B cell (primary cell): ENCODE results near the gene BECN2. TPM values are rescaled to one million over a fixed set of nuclear protein-coding genes. Genes with fewer than 3 reads are reported as not detected.

Experiments used
- ATAC-seq: fragments of 200-7000 bp; cut with Tn5 transposase; one replicate; pipeline ENCODE4 v1.10.0; 2021; ENCODE audit warnings: low read depth, mild to moderate bottlenecking, moderate number of reproducible peaks, moderate library complexity
- CTCF ChIA-PET: fragments of 350-600 bp; sonication (Branson Sonifier 250); formaldehyde crosslinking; loops from one replicate; lab custom pipeline; 2021; ENCODE audit warnings: antibody characterized with exemption, inconsistent platforms; lab: Charles Lee
- POLR2A ChIA-PET: fragments of 350-600 bp; sonication (Branson Sonifier 250); formaldehyde crosslinking; loops from one replicate; lab custom pipeline; 2021; ENCODE audit warnings: antibody characterized with exemption; lab: Charles Lee
- DNase-seq: peaks from one replicate; pipeline ENCODE4 v3.0.0; 2013
- H2AFZ ChIP-seq: 2 replicates; pipeline ENCODE4 v1.6.1; 2012; ENCODE audit warnings: mild to moderate bottlenecking, low read depth, low read length; ENCODE audit not compliant: insufficient read depth, poor library complexity, severe bottlenecking
- H3K27ac ChIP-seq, 2 donors: 1 replicate in 1 of 2; 2 replicates in 1 of 2; pipeline ENCODE4 v1.5.1; 2012 to 2013; ENCODE audit warnings: low read length in 2 of 2, mild to moderate bottlenecking in 2 of 2, moderate library complexity in 1 of 2
- H3K27me3 ChIP-seq, 4 experiments: fragments of 200-600 bp in 1 of 4; sonication (generic) in 1 of 4; replicated peaks in 1 of 4; 1 replicate in 2 of 4; 2 replicates in 2 of 4; pipeline versions ENCODE4 v1.6.1 to v1.7.0; 2013 to 2016; ENCODE audit warnings: low read length in 3 of 4, mild to moderate bottlenecking in 2 of 4, mixed read lengths in 1 of 4, moderate library complexity in 1 of 4; ENCODE audit not compliant: insufficient read depth in 4 of 4, control insufficient read depth in 3 of 4; ENCODE audit errors: control extremely low read depth in 1 of 4
- H3K36me3 ChIP-seq, 2 experiments: replicated peaks in 1 of 2; 1 replicate in 1 of 2; 2 replicates in 1 of 2; pipeline versions ENCODE4 v1.6.1 to v1.7.1; 2013; ENCODE audit warnings: low read length in 1 of 2; ENCODE audit not compliant: insufficient read depth in 2 of 2, control insufficient read depth in 1 of 2; ENCODE audit errors: control extremely low read depth in 1 of 2, extremely low read depth in 1 of 2
- H3K4me1 ChIP-seq, 2 donors: fragments of 200-600 bp in 1 of 2; sonication (generic) in 1 of 2; 1 replicate in 1 of 2; 2 replicates in 1 of 2; pipeline versions ENCODE4 v1.5.1 to v1.6.1; 2013 to 2017; ENCODE audit warnings: low read length in 2 of 2; ENCODE audit not compliant: control insufficient read depth in 2 of 2, insufficient read depth in 2 of 2
- H3K4me2 ChIP-seq: replicated peaks from 2 replicates; pipeline ENCODE3; 2012; ENCODE audit warnings: mild to moderate bottlenecking, low read depth, low read length; ENCODE audit not compliant: poor library complexity, severe bottlenecking
- H3K4me3 ChIP-seq, 5 experiments: fragments of 200-600 bp in 1 of 5; sonication (generic) in 1 of 5; 1 replicate in 3 of 5; 2 replicates in 2 of 5; pipeline versions ENCODE4 v1.5.1 to v1.7.0; 2011 to 2016; ENCODE audit warnings: low read length in 4 of 5, mild to moderate bottlenecking in 4 of 5, low read depth in 2 of 5, control low read depth in 1 of 5, moderate library complexity in 1 of 5; ENCODE audit not compliant: insufficient read depth in 1 of 5; ENCODE audit errors: control extremely low read depth in 1 of 5, extremely low read depth in 1 of 5
- H3K79me2 ChIP-seq: fragments of 200-600 bp; sonication (generic); one replicate; pipeline ENCODE4 v1.6.0; 2016; ENCODE audit warnings: low read length; ENCODE audit not compliant: control insufficient read depth, insufficient read depth
- H3K9ac ChIP-seq: fragments of 200-600 bp; sonication (generic); 2 replicates; pipeline ENCODE4 v1.6.1; 2017; ENCODE audit warnings: mild to moderate bottlenecking, low read length, moderate library complexity
- H3K9me3 ChIP-seq, 3 donors: one replicate each; pipeline versions ENCODE4 v1.6.1 to v1.7.1; 2013; ENCODE audit warnings: low read length in 2 of 3; ENCODE audit not compliant: control insufficient read depth in 2 of 3, insufficient read depth in 1 of 3; ENCODE audit errors: control extremely low read depth in 1 of 3
- H4K20me1 ChIP-seq: 2 replicates; pipeline ENCODE4 v1.6.0; 2012; ENCODE audit warnings: mild to moderate bottlenecking, low read length; ENCODE audit not compliant: insufficient read depth, control insufficient read depth, poor library complexity, severe bottlenecking
- H3K27ac Mint-ChIP-seq: one replicate; pipeline ENCODE4 v1.8.0; 2021; ENCODE audit warnings: mixed read lengths
- H3K27me3 Mint-ChIP-seq: one replicate; pipeline ENCODE4 v1.8.0; 2021; ENCODE audit warnings: mixed read lengths
- H3K4me1 Mint-ChIP-seq: one replicate; pipeline ENCODE4 v1.8.0; 2021; ENCODE audit warnings: mixed read lengths
- H3K4me3 Mint-ChIP-seq: one replicate; pipeline ENCODE4 v1.8.0; 2021; ENCODE audit warnings: mixed read lengths
- H3K9me3 Mint-ChIP-seq: one replicate; pipeline ENCODE4 v1.8.0; 2022; ENCODE audit warnings: mixed read lengths; ENCODE audit not compliant: insufficient read depth
- EZH2 ChIP-seq: IDR thresholded peaks from 2 replicates; pipeline ENCODE4 v1.6.1; 2012; ENCODE audit warnings: borderline replicate concordance, low read depth, mild to moderate bottlenecking, moderate library complexity, low read length; ENCODE audit not compliant: insufficient read depth, poor library complexity, severe bottlenecking
- WGBS: methylation state at CpG from one replicate; pipeline ENCODE4 v1.1.5; 2013; ENCODE audit warnings: missing lambda C conversion rate; ENCODE audit not compliant: insufficient coverage; 5-methylcytosine and 5-hydroxymethylcytosine counted together
- intact Hi-C: fragments of 100-400 bp; cut with micrococcal nuclease; formaldehyde crosslinking; loops from one replicate; pipeline ENCODE4 v1.10.0; 2022
- polyA plus RNA-seq: library from polyadenylated mRNA; depleted of rRNA; stranded (reverse); fragments of >200 nt; gene quantifications from 2 replicates; pipeline ENCODE4 v1.2.3, GENCODE V29; 2012
- total RNA-seq, 2 donors: library from RNA; stranded (reverse); fragments of 120-200 nt in 1 of 2; gene quantifications; 1 replicate in 1 of 2; 2 replicates in 1 of 2; pipeline versions ENCODE4 v1.2.3 to v1.2.4, GENCODE V29; 2013 to 2022
- TF ChIP-seq, protein P1 (sequence below): fragments of 200-600 bp; IDR thresholded peaks from one replicate; pipeline ENCODE4 v1.8.0; 2022; ENCODE audit warnings: antibody characterized with exemption, mild to moderate bottlenecking

The BECN2 gene
- total and polyA plus RNA-seq, 2 donors (not counting 1 experiment from before 2014, with no cell fraction given), result not detected

DNA sequence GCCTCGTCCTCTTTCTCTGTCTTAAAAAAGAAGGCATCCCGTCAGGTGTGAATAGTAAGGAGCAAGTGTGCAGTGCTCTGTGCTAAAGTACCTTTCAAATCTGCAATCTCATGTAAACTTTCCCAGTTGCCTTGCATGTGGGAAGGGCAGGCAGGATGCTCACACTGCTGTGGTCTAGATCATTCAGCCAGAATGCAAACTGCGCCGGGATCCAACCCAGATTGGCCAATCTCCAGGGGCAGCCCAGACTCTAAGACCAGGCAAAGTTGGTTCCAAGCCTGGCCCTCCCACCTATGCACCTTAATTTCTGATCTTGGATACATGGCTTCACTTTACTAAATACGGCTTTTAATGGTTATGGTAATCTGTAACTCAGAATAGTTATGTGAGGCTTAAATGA, 44.5 kb downstream of the BECN2 start:
- WGBS, result 89% methylated on average over 2 of the region's 5 CpGs
- TF ChIP-seq, protein P1, sequence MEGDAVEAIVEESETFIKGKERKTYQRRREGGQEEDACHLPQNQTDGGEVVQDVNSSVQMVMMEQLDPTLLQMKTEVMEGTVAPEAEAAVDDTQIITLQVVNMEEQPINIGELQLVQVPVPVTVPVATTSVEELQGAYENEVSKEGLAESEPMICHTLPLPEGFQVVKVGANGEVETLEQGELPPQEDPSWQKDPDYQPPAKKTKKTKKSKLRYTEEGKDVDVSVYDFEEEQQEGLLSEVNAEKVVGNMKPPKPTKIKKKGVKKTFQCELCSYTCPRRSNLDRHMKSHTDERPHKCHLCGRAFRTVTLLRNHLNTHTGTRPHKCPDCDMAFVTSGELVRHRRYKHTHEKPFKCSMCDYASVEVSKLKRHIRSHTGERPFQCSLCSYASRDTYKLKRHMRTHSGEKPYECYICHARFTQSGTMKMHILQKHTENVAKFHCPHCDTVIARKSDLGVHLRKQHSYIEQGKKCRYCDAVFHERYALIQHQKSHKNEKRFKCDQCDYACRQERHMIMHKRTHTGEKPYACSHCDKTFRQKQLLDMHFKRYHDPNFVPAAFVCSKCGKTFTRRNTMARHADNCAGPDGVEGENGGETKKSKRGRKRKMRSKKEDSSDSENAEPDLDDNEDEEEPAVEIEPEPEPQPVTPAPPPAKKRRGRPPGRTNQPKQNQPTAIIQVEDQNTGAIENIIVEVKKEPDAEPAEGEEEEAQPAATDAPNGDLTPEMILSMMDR, result no peak
- no peak for TF ChIP-seq EZH2

DNA sequence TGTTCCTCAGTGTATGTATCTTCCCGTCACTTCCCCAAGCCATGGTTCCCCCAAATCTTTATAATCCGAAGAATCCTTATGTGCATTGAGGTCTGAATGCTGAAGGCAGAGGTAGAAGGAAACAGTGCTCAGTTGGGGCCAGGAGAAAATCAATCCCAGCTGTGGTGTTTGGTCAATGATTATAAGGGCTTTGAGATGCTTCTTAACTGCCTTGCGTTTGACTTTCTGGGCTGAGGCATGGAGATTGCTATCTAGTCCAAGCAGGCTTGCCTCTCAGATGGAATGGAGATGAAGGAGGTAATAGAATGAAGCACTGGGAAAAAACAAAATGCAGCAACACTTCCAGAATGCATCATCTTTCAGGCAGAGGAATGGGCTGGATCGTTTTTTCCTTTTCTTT, 44.9 kb downstream of the BECN2 start:
- Histone ChIP-seq H3K4me1 (peaks cover 0 to 7% of the 10 kb centered on the region in 2 donors), H2AFZ (no peak overlapping the region), H3K4me3 (no peak overlapping the region), H3K4me2 (no peak overlapping the region), H4K20me1 (no peaks in the 10 kb centered on the region), H3K27ac (no peak overlapping the region), H3K9ac (no peak overlapping the region), H3K9me3 (no peaks in the 10 kb centered on the region), H3K36me3 (no peaks in the 10 kb centered on the region), H3K79me2 (no peaks in the 10 kb centered on the region), H3K27me3 (no peaks in the 10 kb centered on the region)
- intact Hi-C loops, result no loop called here
- DNase-seq (no peak), ATAC-seq (no peak)
- TF ChIP-seq, protein P1, result no peak
- no peak for TF ChIP-seq EZH2
- no peak overlapping the region for H3K27ac Mint-ChIP-seq
- peaks cover 5% of the 10 kb centered on the region for H3K4me1 Mint-ChIP-seq
- POLR2A ChIA-PET, result no interaction called here
- H3K4me3 Mint-ChIP-seq, result no peak overlapping the region
- CTCF ChIA-PET, result interaction anchor here (0.7 kb wide), 1 partner anchor 101 kb away, joined by 4 read pairs; no protein-coding TSS in a partner anchor
- WGBS, result 83% methylated on average over 1 of the region's 4 CpGs
- no peaks in the 10 kb centered on the region for H3K9me3 Mint-ChIP-seq
- H3K27me3 Mint-ChIP-seq, result peaks cover 2% of the 10 kb centered on the region

More for the DNA sequence above, 44.5 kb downstream of the BECN2 start:
- DNase-seq (no peak), ATAC-seq (no peak)
- Mint-ChIP-seq H3K27me3 (peaks cover 2% of the 10 kb centered on the region), H3K4me3 (no peak overlapping the region), H3K27ac (no peak overlapping the region), H3K9me3 (no peaks in the 10 kb centered on the region), H3K4me1 (peaks cover 5% of the 10 kb centered on the region)
- Histone ChIP-seq H3K27me3 (no peaks in the 10 kb centered on the region), H4K20me1 (no peaks in the 10 kb centered on the region), H3K79me2 (no peaks in the 10 kb centered on the region), H3K36me3 (no peaks in the 10 kb centered on the region), H3K4me3 (no peak overlapping the region), H3K9me3 (no peaks in the 10 kb centered on the region), H3K27ac (no peak overlapping the region), H3K4me1 (peaks cover 0 to 7% of the 10 kb centered on the region in 2 donors), H2AFZ (no peak overlapping the region), H3K4me2 (no peak overlapping the region), H3K9ac (no peak overlapping the region)
- intact Hi-C loops, result no loop called here
- ChIA-PET POLR2A (no interaction called here), CTCF (no interaction called here)
